HEK293T (cell line): Measurements from ENCODE around the gene EXD3.
"Not testable (repeated sequence)": the region's sequence is repeated elsewhere in the genome, so short reads cannot be mapped to it uniquely, and the experiment has no call there.

Experiments used
- CTBP1 ChIP-seq: fragments of 450-650 bp; IDR thresholded peaks from 2 replicates; pipeline ENCODE4 v1.6.1; 2016; ENCODE audit warnings: borderline replicate concordance
- FOXK2 ChIP-seq: fragments of 450-650 bp; IDR thresholded peaks from 2 replicates; pipeline ENCODE4 v1.6.1; 2016; ENCODE audit warnings: mild to moderate bottlenecking
- FOXM1 ChIP-seq: fragments of 450-650 bp; IDR thresholded peaks from 2 replicates; pipeline ENCODE4 v1.6.1; 2017; ENCODE audit warnings: mild to moderate bottlenecking, borderline replicate concordance
- HDGF ChIP-seq: fragments of 450-650 bp; IDR thresholded peaks from 2 replicates; pipeline ENCODE4 v1.6.1; 2017; ENCODE audit warnings: antibody characterized with exemption, borderline replicate concordance
- L3MBTL2 ChIP-seq: fragments of 450-650 bp; conservative IDR thresholded peaks from 2 replicates; pipeline ENCODE4 v1.6.1; 2016; ENCODE audit warnings: mild to moderate bottlenecking
- LEF1 ChIP-seq: fragments of 450-650 bp; IDR thresholded peaks from 2 replicates; pipeline ENCODE4 v1.6.1; 2017; ENCODE audit warnings: mild to moderate bottlenecking, borderline replicate concordance
- NFRKB ChIP-seq: fragments of 450-650 bp; IDR thresholded peaks from 2 replicates; pipeline ENCODE4 v1.6.1; 2016; ENCODE audit warnings: mild to moderate bottlenecking, moderate library complexity

GRCh38 chr9:137466389-137467085 lies 43.6 kb upstream of the EXD3 start:
- not testable (repeated sequence) for TF ChIP-seq L3MBTL2, NFRKB, CTBP1, LEF1, HDGF, FOXK2, FOXM1
